HEK293T (cell line): ENCODE results near the gene GRIN2C.

Source experiments
- BHLHE40 ChIP-seq: fragments of 450-650 bp; IDR thresholded peaks from 2 replicates; pipeline ENCODE4 v1.6.1; 2016; ENCODE audit warnings: mild to moderate bottlenecking, moderate library complexity, borderline replicate concordance
- ELF4 ChIP-seq: fragments of 450-650 bp; IDR thresholded peaks from 2 replicates; pipeline ENCODE4 v1.6.1; 2017; ENCODE audit warnings: antibody characterized with exemption
- FOXK2 ChIP-seq: fragments of 450-650 bp; IDR thresholded peaks from 2 replicates; pipeline ENCODE4 v1.6.1; 2016; ENCODE audit warnings: mild to moderate bottlenecking
- FOXM1 ChIP-seq: fragments of 450-650 bp; IDR thresholded peaks from 2 replicates; pipeline ENCODE4 v1.6.1; 2017; ENCODE audit warnings: mild to moderate bottlenecking, borderline replicate concordance
- LEF1 ChIP-seq: fragments of 450-650 bp; IDR thresholded peaks from 2 replicates; pipeline ENCODE4 v1.6.1; 2017; ENCODE audit warnings: mild to moderate bottlenecking, borderline replicate concordance
- SP1 ChIP-seq: fragments of 450-650 bp; IDR thresholded peaks from 2 replicates; pipeline ENCODE4 v1.6.1; 2017
- SUZ12 ChIP-seq: fragments of 450-650 bp; IDR thresholded peaks from 2 replicates; pipeline ENCODE4 v1.6.1; 2016; ENCODE audit warnings: mild to moderate bottlenecking
- TARDBP ChIP-seq: fragments of 450-650 bp; IDR thresholded peaks from 2 replicates; pipeline ENCODE4 v1.6.1; 2016
- ZNF384 ChIP-seq: fragments of 450-650 bp; IDR thresholded peaks from 2 replicates; pipeline ENCODE4 v1.6.1; 2016
- TF ChIP-seq, protein P1 (sequence below): fragments of 450-650 bp; IDR thresholded peaks from 2 replicates; pipeline ENCODE4 v1.6.1; 2016

DNA sequence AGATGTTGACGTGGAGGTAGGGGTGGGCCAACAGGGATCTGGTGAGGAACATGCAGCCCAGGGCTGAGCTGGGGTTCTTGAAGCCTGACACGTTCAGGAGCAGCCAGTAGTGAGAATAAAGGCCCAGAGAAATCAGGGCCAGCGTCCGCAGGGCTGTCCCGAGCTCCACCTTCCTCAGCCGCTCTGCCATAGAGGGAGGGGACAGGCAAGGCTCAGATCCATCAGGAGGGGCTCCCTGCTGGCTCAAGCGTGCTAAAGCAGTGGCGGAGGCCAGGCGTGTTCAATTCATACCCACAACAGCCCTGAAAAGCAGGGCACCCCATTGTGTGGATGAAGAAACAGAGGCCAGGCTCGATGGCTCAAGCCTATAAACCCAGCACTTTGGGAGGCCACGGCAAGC is 21.4 kb upstream of the GRIN2C start:
- TF ChIP-seq ELF4 = no peak
- TF ChIP-seq SUZ12 = no peak
- TF ChIP-seq ZNF384 = no peak
- TF ChIP-seq BHLHE40 = no peak
- TF ChIP-seq FOXK2 = no peak
- TF ChIP-seq LEF1 = no peak
- no peak for TF ChIP-seq SP1
- no peak for TF ChIP-seq TARDBP
- TF ChIP-seq FOXM1 = no peak
- TF ChIP-seq, protein P1, sequence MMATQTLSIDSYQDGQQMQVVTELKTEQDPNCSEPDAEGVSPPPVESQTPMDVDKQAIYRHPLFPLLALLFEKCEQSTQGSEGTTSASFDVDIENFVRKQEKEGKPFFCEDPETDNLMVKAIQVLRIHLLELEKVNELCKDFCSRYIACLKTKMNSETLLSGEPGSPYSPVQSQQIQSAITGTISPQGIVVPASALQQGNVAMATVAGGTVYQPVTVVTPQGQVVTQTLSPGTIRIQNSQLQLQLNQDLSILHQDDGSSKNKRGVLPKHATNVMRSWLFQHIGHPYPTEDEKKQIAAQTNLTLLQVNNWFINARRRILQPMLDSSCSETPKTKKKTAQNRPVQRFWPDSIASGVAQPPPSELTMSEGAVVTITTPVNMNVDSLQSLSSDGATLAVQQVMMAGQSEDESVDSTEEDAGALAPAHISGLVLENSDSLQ = no peak
